DOHH2 (cell line): ENCODE data around the gene EPHA10.
A peak's percentile ranks its signal among the peaks of the same experiment; 100 is the strongest.

Experiments used
- H3F3A ChIP-seq: fragments of 200-600 bp; sonication (generic), shearing (Covaris generic); 2 replicates; pipeline ENCODE4 v1.6.0; 2016; ENCODE audit warnings: antibody characterized with exemption, mild to moderate bottlenecking; ENCODE audit not compliant: control insufficient read depth, insufficient read depth
- H3K27ac ChIP-seq: fragments of 200-600 bp; sonication (generic); 2 replicates; pipeline ENCODE4 v1.5.1; 2014; ENCODE audit warnings: low read depth, mild to moderate bottlenecking, low read length, moderate library complexity
- H3K27me3 ChIP-seq: fragments of 200-600 bp; sonication (generic); 2 replicates; pipeline ENCODE4 v1.6.1; 2014; ENCODE audit warnings: mild to moderate bottlenecking, low read length, mixed read lengths; ENCODE audit not compliant: control insufficient read depth
- H3K36me3 ChIP-seq: fragments of 200-600 bp; sonication (generic); 2 replicates; pipeline ENCODE4 v1.6.1; 2014; ENCODE audit warnings: mild to moderate bottlenecking, low read length, moderate library complexity, mixed read lengths; ENCODE audit not compliant: control insufficient read depth
- H3K4me1 ChIP-seq: fragments of 200-600 bp; sonication (generic); 2 replicates; pipeline ENCODE4 v1.6.1; 2014; ENCODE audit warnings: mild to moderate bottlenecking, low read length, mixed read lengths; ENCODE audit not compliant: control insufficient read depth
- H3K4me2 ChIP-seq: fragments of 200-600 bp; sonication (generic); 2 replicates; pipeline ENCODE4 v1.6.0; 2014; ENCODE audit warnings: mild to moderate bottlenecking, low read length, moderate library complexity
- H3K4me3 ChIP-seq: fragments of 200-600 bp; sonication (generic); 2 replicates; pipeline ENCODE4 v1.5.1; 2014; ENCODE audit warnings: mild to moderate bottlenecking, low read length, mixed read lengths
- H3K79me2 ChIP-seq: fragments of 200-600 bp; sonication (generic); 2 replicates; pipeline ENCODE4 v1.6.1; 2014; ENCODE audit warnings: mild to moderate bottlenecking, low read length, mixed read lengths; ENCODE audit not compliant: control insufficient read depth
- H3K9me2 ChIP-seq: fragments of 200-600 bp; sonication (generic); replicated peaks from 2 replicates; pipeline ENCODE4 v1.6.1; 2014; ENCODE audit warnings: mild to moderate bottlenecking, low read length, mixed read lengths; ENCODE audit not compliant: control insufficient read depth
- H3K9me3 ChIP-seq: fragments of 200-600 bp; sonication (generic); 2 replicates; pipeline ENCODE4 v1.6.1; 2014; ENCODE audit warnings: antibody characterized with exemption, low read length, mixed read lengths; ENCODE audit not compliant: control insufficient read depth, insufficient read depth
- H4K20me1 ChIP-seq: fragments of 200-600 bp; sonication (generic); 2 replicates; pipeline ENCODE4 v1.6.0; 2014; ENCODE audit warnings: low read depth, mild to moderate bottlenecking, antibody characterized with exemption, low read length, moderate library complexity; ENCODE audit not compliant: control insufficient read depth, insufficient read depth
- CTCF ChIP-seq: fragments of 200-600 bp; sonication (generic); IDR thresholded peaks from one replicate; pipeline ENCODE4 v1.5.1; 2014; ENCODE audit warnings: antibody characterized with exemption, mild to moderate bottlenecking, low read depth, low read length; ENCODE audit not compliant: poor library complexity, severe bottlenecking
- EZH2phosphoT487 ChIP-seq: fragments of 200-600 bp; sonication (generic); IDR thresholded peaks from 2 replicates; pipeline ENCODE4 v1.6.1; 2017; ENCODE audit warnings: borderline replicate concordance, mild to moderate bottlenecking, antibody characterized with exemption, low read length, moderate library complexity, mixed read lengths

The EPHA10 gene

GRCh38 chr1:37797750-37798345, 32.9 kb upstream of the EPHA10 start:
- Histone ChIP-seq H3F3A (peaks cover 12% of the 10 kb centered on the region), H3K79me2 (peaks cover 27% of the 10 kb centered on the region), H3K4me3 (no peak overlapping the region), H3K27ac (no peak overlapping the region), H3K4me2 (no peak overlapping the region), H3K4me1 (peaks cover 17% of the 10 kb centered on the region), H3K36me3 (peaks cover 62% of the 10 kb centered on the region), H3K9me3 (no peaks in the 10 kb centered on the region), H3K9me2 (no peaks in the 10 kb centered on the region), H3K27me3 (no peaks in the 10 kb centered on the region), H4K20me1 (no peaks in the 10 kb centered on the region)
- TF ChIP-seq EZH2phosphoT487 (no peak), CTCF (no peak)

- Histone ChIP-seq H4K20me1 (no peaks in the 10 kb centered on the region), H3F3A (0 out of 2 replicates have a peak, but pooled peaks cover 2% of the 10 kb centered on the region), H3K4me2 (peak overlapping the region; percentile 96), H3K27ac (no peak overlapping the region), H3K9me2 (no peaks in the 10 kb centered on the region), H3K9me3 (no peaks in the 10 kb centered on the region), H3K4me3 (peak overlapping the region; percentile 89), H3K36me3 (peaks cover 43% of the 10 kb centered on the region), H3K4me1 (peaks cover 17% of the 10 kb centered on the region), H3K79me2 (peaks cover 19% of the 10 kb centered on the region), H3K27me3 (no peaks in the 10 kb centered on the region)
- no peak for TF ChIP-seq EZH2phosphoT487
- TF ChIP-seq CTCF, result no peak
Observed at GRCh38 chr1:37795340-37796125, 30.6 kb upstream of the EPHA10 start.

GRCh38 chr1:37794372-37795339, 29.7 kb upstream of the EPHA10 start:
- TF ChIP-seq EZH2phosphoT487 (no peak), CTCF (no peak)
- peaks cover 34% of the 10 kb centered on the region for H3K36me3 ChIP-seq
- H3K27ac ChIP-seq, result no peak overlapping the region
- H3K9me3 ChIP-seq, result no peaks in the 10 kb centered on the region
- peak overlapping the region; percentile 96 for H3K4me2 ChIP-seq
- H3K4me1 ChIP-seq, result peaks cover 17% of the 10 kb centered on the region
- H3F3A ChIP-seq, result no peaks in the 10 kb centered on the region
- H3K9me2 ChIP-seq, result no peaks in the 10 kb centered on the region
- H3K79me2 ChIP-seq, result peaks cover 16% of the 10 kb centered on the region
- H3K4me3 ChIP-seq, result peak overlapping the region; percentile 89
- H4K20me1 ChIP-seq, result no peaks in the 10 kb centered on the region
- H3K27me3 ChIP-seq, result no peaks in the 10 kb centered on the region
